ENCODE data around the gene FBXW10. TPM values are rescaled to one million over a fixed set of nuclear protein-coding genes. Genes with fewer than 3 reads are reported as not detected.

FBXW10 gene
- total and polyA plus RNA-seq, 2 of the 8 experiments (the other 6 are each of a cell fraction or from before 2014, with no cell fraction given), result not detected

DNA sequence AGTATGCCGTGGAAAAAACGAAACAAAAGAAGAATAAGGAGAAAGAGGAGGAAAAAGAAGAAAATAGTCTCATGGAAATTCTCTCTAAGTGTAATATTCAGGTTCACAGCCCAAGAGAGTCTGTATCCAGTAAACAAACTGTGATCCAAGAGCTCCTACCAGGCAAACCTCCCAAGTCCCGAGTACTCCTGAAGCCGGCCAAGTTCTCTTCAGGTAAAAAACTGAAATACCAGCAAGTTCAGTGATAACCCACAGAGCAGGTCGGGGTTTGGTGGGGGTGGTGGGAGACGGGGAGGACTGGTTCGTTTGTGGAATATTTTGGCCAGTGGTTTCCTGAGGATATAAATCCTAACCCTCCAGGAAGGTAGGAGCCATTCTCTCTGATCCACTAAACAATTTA, 28.6 kb downstream of the FBXW10 start (continued):
- TF ChIP-seq, protein P1, sequence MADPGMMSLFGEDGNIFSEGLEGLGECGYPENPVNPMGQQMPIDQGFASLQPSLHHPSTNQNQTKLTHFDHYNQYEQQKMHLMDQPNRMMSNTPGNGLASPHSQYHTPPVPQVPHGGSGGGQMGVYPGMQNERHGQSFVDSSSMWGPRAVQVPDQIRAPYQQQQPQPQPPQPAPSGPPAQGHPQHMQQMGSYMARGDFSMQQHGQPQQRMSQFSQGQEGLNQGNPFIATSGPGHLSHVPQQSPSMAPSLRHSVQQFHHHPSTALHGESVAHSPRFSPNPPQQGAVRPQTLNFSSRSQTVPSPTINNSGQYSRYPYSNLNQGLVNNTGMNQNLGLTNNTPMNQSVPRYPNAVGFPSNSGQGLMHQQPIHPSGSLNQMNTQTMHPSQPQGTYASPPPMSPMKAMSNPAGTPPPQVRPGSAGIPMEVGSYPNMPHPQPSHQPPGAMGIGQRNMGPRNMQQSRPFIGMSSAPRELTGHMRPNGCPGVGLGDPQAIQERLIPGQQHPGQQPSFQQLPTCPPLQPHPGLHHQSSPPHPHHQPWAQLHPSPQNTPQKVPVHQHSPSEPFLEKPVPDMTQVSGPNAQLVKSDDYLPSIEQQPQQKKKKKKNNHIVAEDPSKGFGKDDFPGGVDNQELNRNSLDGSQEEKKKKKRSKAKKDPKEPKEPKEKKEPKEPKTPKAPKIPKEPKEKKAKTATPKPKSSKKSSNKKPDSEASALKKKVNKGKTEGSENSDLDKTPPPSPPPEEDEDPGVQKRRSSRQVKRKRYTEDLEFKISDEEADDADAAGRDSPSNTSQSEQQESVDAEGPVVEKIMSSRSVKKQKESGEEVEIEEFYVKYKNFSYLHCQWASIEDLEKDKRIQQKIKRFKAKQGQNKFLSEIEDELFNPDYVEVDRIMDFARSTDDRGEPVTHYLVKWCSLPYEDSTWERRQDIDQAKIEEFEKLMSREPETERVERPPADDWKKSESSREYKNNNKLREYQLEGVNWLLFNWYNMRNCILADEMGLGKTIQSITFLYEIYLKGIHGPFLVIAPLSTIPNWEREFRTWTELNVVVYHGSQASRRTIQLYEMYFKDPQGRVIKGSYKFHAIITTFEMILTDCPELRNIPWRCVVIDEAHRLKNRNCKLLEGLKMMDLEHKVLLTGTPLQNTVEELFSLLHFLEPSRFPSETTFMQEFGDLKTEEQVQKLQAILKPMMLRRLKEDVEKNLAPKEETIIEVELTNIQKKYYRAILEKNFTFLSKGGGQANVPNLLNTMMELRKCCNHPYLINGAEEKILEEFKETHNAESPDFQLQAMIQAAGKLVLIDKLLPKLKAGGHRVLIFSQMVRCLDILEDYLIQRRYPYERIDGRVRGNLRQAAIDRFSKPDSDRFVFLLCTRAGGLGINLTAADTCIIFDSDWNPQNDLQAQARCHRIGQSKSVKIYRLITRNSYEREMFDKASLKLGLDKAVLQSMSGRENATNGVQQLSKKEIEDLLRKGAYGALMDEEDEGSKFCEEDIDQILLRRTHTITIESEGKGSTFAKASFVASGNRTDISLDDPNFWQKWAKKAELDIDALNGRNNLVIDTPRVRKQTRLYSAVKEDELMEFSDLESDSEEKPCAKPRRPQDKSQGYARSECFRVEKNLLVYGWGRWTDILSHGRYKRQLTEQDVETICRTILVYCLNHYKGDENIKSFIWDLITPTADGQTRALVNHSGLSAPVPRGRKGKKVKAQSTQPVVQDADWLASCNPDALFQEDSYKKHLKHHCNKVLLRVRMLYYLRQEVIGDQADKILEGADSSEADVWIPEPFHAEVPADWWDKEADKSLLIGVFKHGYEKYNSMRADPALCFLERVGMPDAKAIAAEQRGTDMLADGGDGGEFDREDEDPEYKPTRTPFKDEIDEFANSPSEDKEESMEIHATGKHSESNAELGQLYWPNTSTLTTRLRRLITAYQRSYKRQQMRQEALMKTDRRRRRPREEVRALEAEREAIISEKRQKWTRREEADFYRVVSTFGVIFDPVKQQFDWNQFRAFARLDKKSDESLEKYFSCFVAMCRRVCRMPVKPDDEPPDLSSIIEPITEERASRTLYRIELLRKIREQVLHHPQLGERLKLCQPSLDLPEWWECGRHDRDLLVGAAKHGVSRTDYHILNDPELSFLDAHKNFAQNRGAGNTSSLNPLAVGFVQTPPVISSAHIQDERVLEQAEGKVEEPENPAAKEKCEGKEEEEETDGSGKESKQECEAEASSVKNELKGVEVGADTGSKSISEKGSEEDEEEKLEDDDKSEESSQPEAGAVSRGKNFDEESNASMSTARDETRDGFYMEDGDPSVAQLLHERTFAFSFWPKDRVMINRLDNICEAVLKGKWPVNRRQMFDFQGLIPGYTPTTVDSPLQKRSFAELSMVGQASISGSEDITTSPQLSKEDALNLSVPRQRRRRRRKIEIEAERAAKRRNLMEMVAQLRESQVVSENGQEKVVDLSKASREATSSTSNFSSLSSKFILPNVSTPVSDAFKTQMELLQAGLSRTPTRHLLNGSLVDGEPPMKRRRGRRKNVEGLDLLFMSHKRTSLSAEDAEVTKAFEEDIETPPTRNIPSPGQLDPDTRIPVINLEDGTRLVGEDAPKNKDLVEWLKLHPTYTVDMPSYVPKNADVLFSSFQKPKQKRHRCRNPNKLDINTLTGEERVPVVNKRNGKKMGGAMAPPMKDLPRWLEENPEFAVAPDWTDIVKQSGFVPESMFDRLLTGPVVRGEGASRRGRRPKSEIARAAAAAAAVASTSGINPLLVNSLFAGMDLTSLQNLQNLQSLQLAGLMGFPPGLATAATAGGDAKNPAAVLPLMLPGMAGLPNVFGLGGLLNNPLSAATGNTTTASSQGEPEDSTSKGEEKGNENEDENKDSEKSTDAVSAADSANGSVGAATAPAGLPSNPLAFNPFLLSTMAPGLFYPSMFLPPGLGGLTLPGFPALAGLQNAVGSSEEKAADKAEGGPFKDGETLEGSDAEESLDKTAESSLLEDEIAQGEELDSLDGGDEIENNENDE (IDR thresholded peaks at IDR 0.05; ENCODE audit: insufficient replicate concordance, low read length), result no peak
- no peak for TF ChIP-seq RNF2 (IDR thresholded peaks at IDR 0.05; ENCODE audit: borderline replicate concordance, low read depth, low read length, missing control alignments, poor library complexity, severe bottlenecking)
- no peak for TF ChIP-seq PHF8 (conservative IDR thresholded peaks at IDR 0.05; ENCODE audit: low read depth, low read length)
- TF ChIP-seq GABPA (IDR thresholded peaks at IDR 0.05; ENCODE audit: borderline replicate concordance, insufficient read depth, low read length), result no peak
- no peak for TF ChIP-seq CHD2 (IDR thresholded peaks at IDR 0.05; ENCODE audit: low read length)
- TF ChIP-seq KDM4A (IDR thresholded peaks at IDR 0.05; ENCODE audit: low read depth, low read length, severe bottlenecking), result no peak
- TF ChIP-seq, protein P2, sequence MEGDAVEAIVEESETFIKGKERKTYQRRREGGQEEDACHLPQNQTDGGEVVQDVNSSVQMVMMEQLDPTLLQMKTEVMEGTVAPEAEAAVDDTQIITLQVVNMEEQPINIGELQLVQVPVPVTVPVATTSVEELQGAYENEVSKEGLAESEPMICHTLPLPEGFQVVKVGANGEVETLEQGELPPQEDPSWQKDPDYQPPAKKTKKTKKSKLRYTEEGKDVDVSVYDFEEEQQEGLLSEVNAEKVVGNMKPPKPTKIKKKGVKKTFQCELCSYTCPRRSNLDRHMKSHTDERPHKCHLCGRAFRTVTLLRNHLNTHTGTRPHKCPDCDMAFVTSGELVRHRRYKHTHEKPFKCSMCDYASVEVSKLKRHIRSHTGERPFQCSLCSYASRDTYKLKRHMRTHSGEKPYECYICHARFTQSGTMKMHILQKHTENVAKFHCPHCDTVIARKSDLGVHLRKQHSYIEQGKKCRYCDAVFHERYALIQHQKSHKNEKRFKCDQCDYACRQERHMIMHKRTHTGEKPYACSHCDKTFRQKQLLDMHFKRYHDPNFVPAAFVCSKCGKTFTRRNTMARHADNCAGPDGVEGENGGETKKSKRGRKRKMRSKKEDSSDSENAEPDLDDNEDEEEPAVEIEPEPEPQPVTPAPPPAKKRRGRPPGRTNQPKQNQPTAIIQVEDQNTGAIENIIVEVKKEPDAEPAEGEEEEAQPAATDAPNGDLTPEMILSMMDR (IDR thresholded peaks at IDR 0.05; ENCODE audit: control extremely low read depth in 1 of 3, insufficient read depth in 1 of 3, low read depth in 1 of 3, low read length in 3 of 3), result no peak
- TF ChIP-seq SIN3A (conservative IDR thresholded peaks at IDR 0.05 in 1 of 2, IDR thresholded peaks at IDR 0.05 in 1 of 2; ENCODE audit: low read depth in 1 of 2, low read length in 2 of 2), result no peak
